ENCODE measurements around the gene GPD1L.
A peak's percentile ranks its signal among the peaks of the same experiment; 100 is the strongest.

The GPD1L gene

DNA sequence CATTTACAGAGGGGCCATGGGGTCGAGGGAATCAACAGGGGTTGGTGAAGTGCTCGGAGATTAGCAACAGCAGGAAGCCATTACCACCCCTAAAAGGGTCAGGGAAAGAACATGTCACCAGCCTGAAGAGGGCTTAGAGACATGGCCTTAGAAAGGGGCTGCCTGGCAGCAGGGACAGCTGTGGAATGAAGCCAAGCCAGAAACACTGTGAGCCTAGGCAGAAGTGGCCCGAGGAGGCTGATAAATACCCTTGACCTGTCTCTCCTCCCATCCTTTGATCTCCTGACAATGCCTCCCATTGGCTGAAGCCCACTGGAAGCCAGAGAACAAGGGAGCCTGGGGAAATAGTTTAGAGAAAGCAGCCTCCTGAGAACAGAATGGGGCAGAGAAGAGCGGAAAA lies 31.4 kb downstream of the GPD1L start:
- no peak for DNase-seq (ENCODE audit: low spot score)

- DNase-seq (ENCODE audit: low spot score) = no peak
Observed at GRCh38 chr3:32138545-32139104, 32.2 kb downstream of the GPD1L start.

DNA sequence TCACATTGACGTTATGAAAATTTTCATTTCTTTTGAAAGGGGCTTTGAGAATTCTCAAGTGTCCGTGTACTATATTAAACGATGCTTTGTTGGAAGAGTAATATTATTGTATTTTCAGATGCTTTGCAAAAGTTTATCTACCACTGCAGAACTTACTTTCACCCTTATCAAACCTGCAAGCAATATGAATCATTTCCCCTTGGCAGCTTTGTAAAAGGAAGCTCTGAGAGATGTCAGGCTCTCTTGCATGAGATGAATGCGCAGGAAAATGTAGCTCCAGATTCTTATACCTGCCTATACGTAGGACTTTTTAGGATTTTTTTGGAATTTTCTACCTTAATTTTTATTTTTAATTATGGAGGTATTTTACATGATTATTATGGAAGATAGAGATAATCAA lies 34.5 kb downstream of the GPD1L start:
- DNase-seq (ENCODE audit: low spot score) = no peak

GRCh38 chr3:32143849-32144757 lies 37.7 kb downstream of the GPD1L start:
- peak; percentile 80 for DNase-seq (ENCODE audit: low spot score)

DNA sequence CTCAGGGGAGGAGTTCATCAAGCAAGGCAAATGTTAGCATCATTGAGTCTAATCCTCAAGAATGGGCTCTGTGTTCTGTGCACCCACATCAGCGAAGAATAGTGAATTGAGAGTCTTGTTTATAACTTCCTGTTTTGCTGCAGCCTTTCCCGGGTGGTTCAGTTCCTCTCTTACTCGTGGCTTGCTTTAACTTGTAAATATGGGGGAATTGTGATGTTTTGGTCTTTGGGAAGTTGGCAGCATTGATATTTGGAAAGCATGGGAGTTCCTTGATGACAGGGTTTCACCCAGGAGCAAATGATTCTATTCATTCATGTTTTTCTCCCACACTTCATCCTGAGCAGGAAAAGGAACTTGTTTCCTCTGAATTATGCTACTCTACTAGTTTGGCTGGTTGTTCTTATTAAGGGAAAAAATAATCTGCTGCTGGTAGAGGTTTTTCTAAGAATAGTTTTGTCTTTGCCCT lies 40.4 kb downstream of the GPD1L start:
- DNase-seq (ENCODE audit: low spot score) = peak; percentile 28

DNA sequence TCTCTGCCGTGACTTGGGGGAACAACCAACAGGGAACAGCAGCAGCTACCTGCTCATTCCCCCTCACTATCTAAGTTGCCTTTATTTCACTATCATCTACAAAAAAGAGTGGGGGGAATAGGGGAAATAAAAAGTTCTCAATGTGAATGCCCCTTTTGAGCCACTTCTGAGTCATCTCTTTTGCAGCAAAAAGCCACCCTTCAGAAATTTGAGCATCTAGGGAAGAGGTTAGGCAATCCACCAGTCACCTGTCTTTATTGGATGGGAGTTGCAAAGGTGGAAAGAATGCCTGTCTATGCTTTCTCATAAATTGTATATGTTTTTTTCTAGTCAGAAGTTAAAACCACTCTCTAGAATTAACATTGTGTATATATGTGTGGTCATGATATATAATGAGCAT lies 41.1 kb downstream of the GPD1L start:
- no peak for DNase-seq (ENCODE audit: low spot score)

DNA sequence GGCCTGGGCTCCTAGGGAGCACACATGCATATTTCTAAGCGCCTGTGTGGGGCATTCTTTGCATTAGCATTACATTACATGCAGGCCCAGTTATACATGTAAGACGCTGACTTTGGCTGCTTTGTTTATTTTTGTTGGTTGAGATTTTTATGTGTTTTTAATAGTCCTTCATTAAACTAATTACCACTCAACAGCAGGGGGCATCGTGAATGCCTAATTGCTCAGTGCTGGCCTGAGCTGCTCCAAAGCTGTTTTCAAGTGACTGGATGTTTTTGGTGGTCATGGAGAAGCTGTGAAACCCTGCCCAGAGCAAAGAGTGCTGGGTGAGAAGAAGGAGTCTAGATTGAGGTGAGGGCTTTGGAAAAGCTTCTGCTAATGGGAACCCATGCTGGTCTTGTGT lies 41.5 kb downstream of the GPD1L start:
- DNase-seq (ENCODE audit: low spot score) = peak; percentile 13

- no peak for DNase-seq (ENCODE audit: low spot score)
Observed at GRCh38 chr3:32148351-32148750, 41.9 kb downstream of the GPD1L start.

DNA sequence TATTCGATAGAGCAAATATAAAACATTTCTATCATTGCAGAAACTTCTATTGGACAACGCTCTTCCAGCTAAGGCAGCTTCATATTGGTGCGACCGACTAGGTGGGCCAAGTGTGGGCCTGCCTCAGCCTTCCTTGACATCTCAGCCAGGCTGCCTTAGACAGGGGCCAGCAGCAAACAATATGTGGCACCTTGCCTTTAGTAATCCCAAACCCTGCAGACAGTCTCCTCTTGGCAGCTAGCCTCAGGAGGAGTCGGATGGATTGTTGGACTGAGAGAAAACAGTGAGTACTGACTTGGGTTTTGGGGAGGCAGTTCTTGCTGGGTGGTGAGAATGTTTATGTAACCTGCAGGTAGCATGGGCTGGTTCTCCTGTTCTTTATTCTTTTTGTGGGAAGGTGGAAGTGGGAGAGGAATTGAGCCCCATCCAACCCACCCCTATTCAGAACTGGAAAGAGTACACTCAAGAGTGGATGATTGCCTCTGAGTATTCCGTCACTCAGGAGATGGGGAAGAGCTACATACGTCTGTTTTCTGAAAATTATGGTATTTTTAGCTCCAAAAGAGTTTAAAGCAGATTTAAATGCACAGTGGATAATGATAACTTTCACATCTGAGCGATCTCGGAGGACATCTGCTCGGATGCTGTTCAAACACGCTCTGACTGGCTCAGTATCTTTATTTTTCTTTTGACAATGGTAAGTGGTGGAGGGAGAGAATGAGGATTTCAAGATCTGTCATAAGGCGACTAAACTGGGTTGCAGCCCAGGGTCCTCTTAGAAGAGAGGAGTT lies 47.2 kb downstream of the GPD1L start:
- DNase-seq (ENCODE audit: low spot score) = no peak

DNA sequence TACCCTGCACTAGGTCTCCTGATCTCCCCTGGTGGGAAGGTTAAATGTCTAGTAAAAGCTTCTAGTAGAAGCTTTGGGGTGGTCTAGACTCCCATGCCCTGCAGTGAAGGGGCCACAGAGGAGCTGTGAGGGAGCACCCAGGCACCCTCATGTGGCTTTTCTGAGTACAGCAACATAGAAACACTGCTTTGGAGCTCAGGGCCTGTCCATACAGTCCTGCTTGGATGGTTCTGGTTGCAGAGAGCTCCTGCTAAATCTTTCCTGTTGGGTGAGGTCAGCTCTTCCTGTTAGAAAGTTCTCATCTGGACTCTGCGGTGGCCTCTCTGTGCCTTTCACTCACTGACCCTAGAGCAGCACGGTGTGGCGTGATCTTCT lies 47.8 kb downstream of the GPD1L start:
- peak; percentile 38 for DNase-seq (ENCODE audit: low spot score)

GRCh38 chr3:32155117-32155516 lies 48.7 kb downstream of the GPD1L start:
- DNase-seq (ENCODE audit: low spot score) = no peak

DNA sequence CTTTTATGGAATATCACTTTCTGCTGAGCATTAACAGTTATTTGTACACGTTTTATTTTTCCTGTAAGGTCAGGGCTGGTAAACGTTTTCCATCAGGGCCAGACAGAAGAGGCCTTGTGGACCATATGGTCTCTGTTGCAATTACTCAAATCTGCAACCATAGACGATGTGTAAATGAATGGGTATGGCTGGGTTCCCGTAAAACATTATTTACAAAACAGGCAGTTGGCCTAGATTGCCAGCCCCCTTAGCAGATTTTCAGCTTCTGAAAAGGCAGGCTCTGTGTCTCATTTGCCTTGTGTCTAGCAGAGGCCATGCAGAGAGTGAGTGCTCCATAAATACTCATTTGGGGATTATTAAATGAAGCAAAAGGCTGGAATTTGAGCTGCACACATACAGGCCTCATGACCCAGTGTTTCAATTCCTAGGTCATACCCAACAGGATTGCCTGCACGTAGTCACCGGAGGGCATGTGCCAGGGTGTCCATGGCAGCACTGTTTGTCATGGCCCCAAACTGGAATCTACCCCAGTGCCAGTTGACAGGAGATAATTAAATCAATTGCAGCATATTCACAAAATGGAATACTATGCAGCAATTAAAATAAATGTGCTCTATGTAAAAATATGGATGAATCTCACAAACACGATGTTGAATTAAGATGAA lies 51.3 kb downstream of the GPD1L start:
- no peak for DNase-seq (ENCODE audit: low spot score)

DNA sequence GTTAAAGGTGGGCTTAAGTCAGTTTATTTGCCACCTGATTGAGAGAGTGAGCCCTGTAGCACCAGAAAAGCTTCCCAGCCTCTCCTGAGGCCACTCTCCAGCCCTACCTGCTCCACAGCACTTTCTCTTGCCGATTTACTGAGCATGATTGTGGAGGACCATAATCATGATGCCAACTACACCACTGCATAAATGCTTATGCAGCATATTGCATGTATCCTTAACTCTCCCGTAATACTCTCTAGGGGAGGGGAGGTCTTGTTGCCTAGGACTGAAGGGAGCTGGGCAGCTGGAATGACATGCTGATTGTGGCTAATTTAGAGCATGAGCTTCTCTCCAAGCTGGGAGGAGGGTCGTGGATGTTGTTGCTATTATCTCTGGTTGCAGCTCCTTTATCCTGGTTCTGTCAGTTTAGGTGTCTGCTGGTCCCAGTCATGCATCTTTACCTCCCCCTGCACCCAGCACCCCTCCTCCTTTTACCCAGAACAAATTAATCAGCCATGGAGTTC lies 54.3 kb downstream of the GPD1L start:
- DNase-seq (ENCODE audit: low spot score) = no peak

GRCh38 chr3:32165442-32165841 lies 59.0 kb downstream of the GPD1L start:
- DNase-seq (ENCODE audit: low spot score) = no peak

- no peak for DNase-seq (ENCODE audit: low spot score)
Observed at GRCh38 chr3:32166654-32167053, 60.2 kb downstream of the GPD1L start.

GRCh38 chr3:32172420-32172819 lies 66.0 kb downstream of the GPD1L start:
- DNase-seq (ENCODE audit: low spot score) = no peak

GRCh38 chr3:32175607-32176197 lies 69.3 kb downstream of the GPD1L start:
- DNase-seq (ENCODE audit: low spot score) = peak; percentile 83

DNA sequence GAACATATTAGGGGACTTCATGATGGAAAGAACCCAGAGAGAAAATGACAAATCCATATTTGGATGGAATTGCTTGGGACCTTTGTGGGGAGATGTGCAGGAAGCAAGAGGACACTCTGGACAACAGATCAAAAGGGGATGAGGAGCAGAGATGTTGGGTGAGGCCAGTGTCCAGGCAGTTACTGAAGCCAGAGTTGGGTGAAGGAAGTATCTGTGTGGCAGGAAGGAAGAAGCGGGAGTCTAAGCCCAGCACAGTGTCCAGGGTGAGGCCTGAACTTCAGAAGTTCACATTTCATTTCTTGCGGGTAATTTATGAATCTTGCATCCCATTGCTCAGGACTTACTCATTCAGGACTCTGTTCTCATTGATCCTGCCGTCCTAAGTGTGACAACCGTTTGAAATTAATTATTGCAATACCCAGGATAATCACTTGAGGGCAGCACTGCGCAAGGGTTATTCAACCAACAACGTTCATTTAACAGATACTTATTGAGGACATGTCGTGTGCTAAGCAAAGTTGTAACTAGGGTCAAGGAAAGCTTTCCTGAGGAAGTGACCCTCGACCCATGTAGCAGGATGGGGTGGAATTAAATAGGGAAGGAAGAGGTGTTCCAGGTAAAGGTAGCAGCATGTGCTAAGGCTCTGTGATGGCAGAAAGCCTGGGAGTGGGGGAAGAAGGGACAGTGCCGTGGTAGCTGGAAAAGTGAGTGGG lies 70.7 kb downstream of the GPD1L start:
- DNase-seq (ENCODE audit: low spot score) = peak; percentile 87

GRCh38 chr3:32177702-32178198 lies 71.3 kb downstream of the GPD1L start:
- peak; percentile 88 for DNase-seq (ENCODE audit: low spot score)

GRCh38 chr3:32180141-32180784 lies 73.8 kb downstream of the GPD1L start:
- DNase-seq (ENCODE audit: low spot score) = no peak
